ENCODE results near the gene DUSP19.
A peak's percentile ranks its signal among the peaks of the same experiment; 100 is the strongest.

DUSP19 gene

DNA sequence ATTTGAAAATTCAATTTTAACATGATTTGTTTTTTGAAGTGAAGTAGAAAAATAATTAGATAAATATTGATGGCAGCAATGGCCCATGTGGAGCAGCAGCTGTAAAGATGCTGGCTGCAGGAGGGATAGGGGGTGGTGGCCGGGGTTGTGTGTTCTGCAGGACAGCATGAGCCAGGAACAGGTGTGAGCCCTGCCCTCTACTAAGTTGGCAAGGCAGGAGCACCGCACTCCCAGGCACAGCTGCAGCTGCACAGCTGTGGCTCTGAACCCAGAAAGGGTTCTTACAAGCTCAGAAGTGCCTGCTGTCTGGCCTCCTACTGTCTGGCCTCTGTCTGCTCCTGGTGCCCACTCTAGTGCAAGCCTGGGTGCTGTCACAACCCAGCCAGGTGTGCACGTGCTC lies 10.0 kb upstream of the DUSP19 start:
- no peak for DNase-seq (ENCODE audit: low spot score)

DNA sequence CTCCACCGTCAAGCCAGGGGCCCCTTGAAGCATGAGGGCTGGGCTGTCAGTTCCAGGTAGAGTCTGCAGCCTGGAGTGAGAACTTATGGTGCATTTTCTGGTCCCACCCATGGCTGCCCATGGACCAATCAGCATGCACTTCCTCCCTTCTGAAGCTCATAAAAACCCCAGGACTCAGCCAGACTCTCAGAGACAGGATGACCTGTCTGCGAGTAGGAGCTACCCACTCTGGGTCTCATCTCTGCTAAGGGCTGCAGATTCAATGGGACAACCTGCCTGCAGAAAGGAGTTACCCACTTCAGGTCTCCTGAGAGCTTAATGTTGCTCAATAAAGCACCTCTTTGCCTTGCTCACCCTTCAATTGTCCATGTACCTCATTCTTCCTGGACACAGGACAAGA lies 9.4 kb upstream of the DUSP19 start:
- no peak for DNase-seq (ENCODE audit: low spot score)

GRCh38 chr2:183070942-183071844 lies 7.4 kb upstream of the DUSP19 start:
- DNase-seq (ENCODE audit: low spot score) = peak; percentile 52

GRCh38 chr2:183072177-183072576 lies 6.4 kb upstream of the DUSP19 start:
- DNase-seq (ENCODE audit: low spot score) = no peak

- DNase-seq (ENCODE audit: low spot score) = peak; percentile 56
These were observed 434 bp upstream of the DUSP19 start for GRCh38 chr2:183078163-183078463.

- DNase-seq (ENCODE audit: low spot score) = no peak
These were observed 710 bp downstream of the DUSP19 start for GRCh38 chr2:183079139-183079775.

DNA sequence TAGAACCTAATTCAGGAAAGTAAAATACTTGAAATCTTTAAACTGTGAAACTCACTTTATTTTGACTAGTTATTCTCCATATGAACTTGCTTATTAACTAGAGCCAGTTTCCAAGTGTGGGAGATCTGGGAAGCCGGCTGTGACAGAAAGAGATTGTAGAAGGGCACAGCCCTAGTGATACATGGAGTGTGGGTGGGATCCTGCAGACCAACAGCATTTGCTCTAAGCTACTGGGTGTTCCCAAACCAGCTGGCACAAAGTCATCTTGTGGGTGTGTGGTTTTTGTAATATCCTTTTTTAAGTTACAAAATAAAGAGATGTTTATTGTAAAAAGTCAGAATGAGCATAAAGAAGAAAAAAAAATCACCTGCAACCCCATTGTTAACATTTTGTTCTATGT lies 3.4 kb downstream of the DUSP19 start:
- no peak for DNase-seq (ENCODE audit: low spot score)

GRCh38 chr2:183088061-183088460 lies 9.5 kb downstream of the DUSP19 start:
- no peak for DNase-seq (ENCODE audit: low spot score)

- DNase-seq (ENCODE audit: low spot score) = no peak
These were observed 10.8 kb downstream of the DUSP19 start for GRCh38 chr2:183089192-183089851.

GRCh38 chr2:183091318-183091953 lies 12.9 kb downstream of the DUSP19 start:
- no peak for DNase-seq (ENCODE audit: low spot score)

DNA sequence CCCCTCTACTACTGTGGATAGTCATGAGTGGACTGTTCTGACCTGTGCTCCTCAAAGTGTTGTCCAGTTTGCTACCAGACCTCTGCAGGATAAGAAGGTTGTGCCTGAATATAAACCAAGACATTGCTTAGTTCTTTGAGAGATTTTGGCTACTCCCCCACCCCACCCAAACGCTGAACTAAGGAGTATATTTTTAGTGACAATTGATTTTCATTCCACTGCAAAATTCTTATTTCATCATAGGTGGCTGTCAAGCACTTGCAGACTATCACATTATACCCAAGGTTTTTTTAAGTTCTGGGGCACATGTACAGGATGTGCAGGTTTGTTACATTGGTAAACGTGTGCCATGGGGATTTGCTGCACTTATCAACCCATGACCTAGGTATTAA lies 13.4 kb downstream of the DUSP19 start:
- DNase-seq (ENCODE audit: low spot score) = no peak

DNA sequence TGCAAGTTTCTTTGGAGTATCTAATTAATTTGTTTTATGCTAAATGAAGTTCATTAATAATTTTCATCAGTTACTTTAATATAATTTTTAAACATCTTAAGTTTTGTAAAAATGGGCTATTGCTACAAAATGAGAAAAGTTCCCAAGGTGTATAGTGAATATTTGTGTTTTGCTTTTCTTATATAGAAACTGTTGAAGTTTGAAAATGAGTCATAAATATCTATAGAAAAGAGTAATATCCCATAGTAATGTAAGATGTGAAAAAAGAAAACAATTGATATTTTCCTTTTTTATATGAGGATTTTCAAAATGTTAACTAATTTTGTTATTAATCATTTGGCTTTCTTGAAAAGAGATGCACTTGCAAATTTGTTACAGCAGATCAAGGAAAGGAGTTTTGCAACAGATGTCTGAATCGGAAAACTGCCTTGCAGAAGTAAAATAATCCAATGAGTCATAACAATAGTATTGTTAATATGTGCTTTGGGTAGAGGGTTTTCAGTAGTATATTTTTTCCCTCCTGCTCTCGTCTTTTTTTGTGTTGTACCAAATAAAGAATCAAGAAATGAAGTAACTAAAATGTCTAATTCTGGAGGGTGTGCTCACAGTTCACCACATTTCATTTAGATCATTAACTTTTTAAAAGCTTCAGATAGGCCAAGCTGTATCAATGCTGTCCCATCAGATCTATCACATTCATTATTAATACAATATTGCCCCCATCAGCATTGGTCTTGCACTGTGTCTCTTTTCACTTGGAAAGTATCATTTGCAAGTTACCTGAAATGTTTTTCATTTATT lies 15.5 kb downstream of the DUSP19 start:
- DNase-seq (ENCODE audit: low spot score) = no peak

GRCh38 chr2:183105402-183106134 lies 27.0 kb downstream of the DUSP19 start:
- DNase-seq (ENCODE audit: low spot score) = no peak

GRCh38 chr2:183112577-183112976 lies 34.0 kb downstream of the DUSP19 start:
- DNase-seq (ENCODE audit: low spot score) = no peak

DNA sequence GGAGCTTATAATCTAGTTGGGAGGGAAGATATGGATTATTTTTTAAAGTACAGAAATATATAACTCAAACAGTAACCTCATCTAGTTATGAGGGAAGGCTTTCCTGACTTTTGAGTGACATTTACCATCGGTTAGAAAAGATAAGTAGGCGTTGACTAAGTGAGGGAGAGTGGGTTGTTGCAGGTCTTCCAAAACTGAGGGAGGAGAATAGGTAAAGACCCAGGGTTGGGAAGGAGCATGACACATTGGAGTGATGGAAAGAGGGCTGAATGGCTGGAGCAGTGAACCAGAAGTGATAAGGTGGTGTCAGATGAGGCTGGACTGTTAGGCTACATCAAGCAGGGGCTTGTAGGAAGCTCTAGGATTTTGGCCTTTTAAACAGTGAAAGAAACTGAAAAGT lies 35.1 kb downstream of the DUSP19 start:
- no peak for DNase-seq (ENCODE audit: low spot score)

GRCh38 chr2:183117226-183117625 lies 38.7 kb downstream of the DUSP19 start:
- no peak for DNase-seq (ENCODE audit: low spot score)

- DNase-seq (ENCODE audit: low spot score) = no peak
These were observed 44.8 kb downstream of the DUSP19 start for GRCh38 chr2:183123117-183123958.

DNA sequence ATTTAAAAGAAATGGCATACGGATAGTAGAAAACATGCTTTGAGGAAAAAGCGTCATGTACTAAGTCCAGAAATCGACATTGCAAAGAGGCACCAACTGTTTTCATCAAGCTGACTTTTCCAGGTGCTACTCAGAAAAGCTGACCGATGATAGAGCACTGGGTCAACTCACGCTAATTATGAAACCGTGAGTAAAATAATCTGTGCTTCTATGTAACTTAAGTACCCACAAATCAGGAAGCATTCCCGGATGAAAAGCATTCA lies 45.3 kb downstream of the DUSP19 start:
- no peak for DNase-seq (ENCODE audit: low spot score)

DNA sequence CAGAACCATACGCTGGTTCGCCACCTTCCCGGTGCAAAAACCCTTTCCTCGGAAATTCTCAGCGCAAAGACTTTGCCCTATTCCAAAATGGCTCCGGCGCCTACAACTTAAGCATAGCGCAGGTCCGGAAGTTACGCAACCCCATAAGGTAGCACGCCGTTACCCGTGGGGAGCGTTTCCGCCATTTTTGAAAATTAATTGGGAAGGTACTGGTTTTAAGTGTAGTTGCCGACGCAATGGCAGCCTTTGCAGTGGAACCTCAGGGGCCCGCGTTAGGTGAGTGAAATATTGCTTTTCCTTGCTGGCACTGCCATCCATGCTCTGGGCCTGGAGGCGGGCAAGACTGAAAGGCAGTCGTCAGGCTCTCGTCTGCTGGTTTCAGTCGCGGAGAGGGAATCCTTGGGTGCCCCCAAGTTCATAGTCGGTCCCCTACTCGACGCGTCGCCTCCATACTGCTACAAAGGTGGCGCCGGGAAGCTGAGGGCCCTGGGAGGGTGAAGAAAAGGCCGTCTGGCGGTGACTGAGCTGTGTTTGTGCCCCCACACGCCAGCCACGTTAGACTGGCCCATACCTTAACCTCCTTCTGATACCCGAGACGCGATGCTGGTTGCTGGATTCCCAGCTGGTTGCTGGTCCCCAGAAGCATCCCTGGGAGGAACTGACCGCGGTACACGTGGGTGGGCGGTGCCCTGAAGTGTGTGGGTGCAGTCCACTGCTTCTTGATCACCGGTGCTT lies 45.8 kb downstream of the DUSP19 start, which contains the start of gene NUP35:
NUP35 (plus strand) TSS at position 222 of the 735 bp plus-strand sequence; CDS start at position 237, 15 bp downstream.
- peak; percentile 51 for DNase-seq (ENCODE audit: low spot score)

GRCh38 chr2:183124957-183125255 lies 46.4 kb downstream of the DUSP19 start:
- no peak for DNase-seq (ENCODE audit: low spot score)
